Measurements from ENCODE around the gene POLR3H.

Gene POLR3H

GRCh38 chr22:41526830-41527799, 17.2 kb downstream of the POLR3H start:
- no peak overlapping the region for H3K27ac ChIP-seq
- peak; percentile 95 for TF ChIP-seq CTCF (conservative IDR thresholded peaks at IDR 0.05)
- no peak for TF ChIP-seq ZFX (IDR thresholded peaks at IDR 0.05)

- TF ChIP-seq ZFX (IDR thresholded peaks at IDR 0.05) (no peak), CTCF (conservative IDR thresholded peaks at IDR 0.05) (no peak)
- no peak overlapping the region for H3K27ac ChIP-seq
Observed at GRCh38 chr22:41526226-41526829, 17.9 kb downstream of the POLR3H start.

GRCh38 chr22:41525450-41526225, 18.6 kb downstream of the POLR3H start:
- TF ChIP-seq CTCF (conservative IDR thresholded peaks at IDR 0.05) (no peak), ZFX (IDR thresholded peaks at IDR 0.05) (no peak)
- no peak overlapping the region; the same call in 1 of the 2 replicates for H3K27ac ChIP-seq

- TF ChIP-seq CTCF (conservative IDR thresholded peaks at IDR 0.05) (no peak), ZFX (IDR thresholded peaks at IDR 0.05) (no peak)
- peak overlapping the region; percentile 19 for H3K27ac ChIP-seq
Observed at GRCh38 chr22:41524809-41525449, 19.3 kb downstream of the POLR3H start.

GRCh38 chr22:41524251-41524661, 20.0 kb downstream of the POLR3H start:
- H3K27ac ChIP-seq, result peak overlapping the region; percentile 19

More at GRCh38 chr22:41524251-41524661, 20.0 kb downstream of the POLR3H start:
- TF ChIP-seq ZFX (IDR thresholded peaks at IDR 0.05) (no peak), CTCF (conservative IDR thresholded peaks at IDR 0.05) (no peak)

Data from C4-2B (cell line).